MM.1S (cell line): ENCODE data around the gene DBNL.

Source experiments
- DNase-seq: peaks from one replicate; pipeline ENCODE4 v3.0.0-alpha.2; 2015
- H2AFZ ChIP-seq: fragments of 300-600 bp; sonication (generic); 2 replicates; pipeline ENCODE4 v1.6.0; 2016; ENCODE audit warnings: antibody characterized with exemption, low read length
- H3F3A ChIP-seq: fragments of 300-600 bp; sonication (generic); 2 replicates; pipeline ENCODE4 v1.6.1; 2016; ENCODE audit warnings: mild to moderate bottlenecking, antibody characterized with exemption, low read length, moderate library complexity, mixed read lengths; ENCODE audit not compliant: insufficient read depth
- H3K27ac ChIP-seq: fragments of 300-600 bp; sonication (generic); 2 replicates; pipeline ENCODE4 v1.5.1; 2016; ENCODE audit warnings: mild to moderate bottlenecking, low read length
- H3K27me3 ChIP-seq: fragments of 300-600 bp; sonication (generic); replicated peaks from 2 replicates; pipeline ENCODE4 v1.6.0; 2016; ENCODE audit warnings: low read length; ENCODE audit not compliant: insufficient read depth
- H3K36me3 ChIP-seq: fragments of 300-600 bp; sonication (generic); replicated peaks from 2 replicates; pipeline ENCODE4 v1.6.1; 2016; ENCODE audit warnings: mild to moderate bottlenecking, low read length, mixed read lengths; ENCODE audit not compliant: insufficient read depth
- H3K4me1 ChIP-seq: fragments of 300-600 bp; sonication (generic); 2 replicates; pipeline ENCODE4 v1.6.1; 2016; ENCODE audit warnings: low read length, mixed read lengths
- H3K4me2 ChIP-seq: fragments of 300-600 bp; sonication (generic); 2 replicates; pipeline ENCODE4 v1.6.0; 2016; ENCODE audit warnings: low read depth, low read length
- H3K4me3 ChIP-seq: fragments of 300-600 bp; sonication (generic); 2 replicates; pipeline ENCODE4 v1.5.1; 2016; ENCODE audit warnings: low read length, mixed read lengths
- H3K79me2 ChIP-seq: fragments of 300-600 bp; sonication (generic); 2 replicates; pipeline ENCODE4 v1.6.1; 2016; ENCODE audit warnings: mixed run types, low read length, mixed read lengths
- H3K9ac ChIP-seq: fragments of 300-600 bp; sonication (generic); 2 replicates; pipeline ENCODE4 v1.6.1; 2016; ENCODE audit warnings: low read length, mixed read lengths
- H3K9me2 ChIP-seq: fragments of 300-600 bp; sonication (generic); replicated peaks from 2 replicates; pipeline ENCODE4 v1.6.1; 2016; ENCODE audit warnings: mild to moderate bottlenecking, low read length, mixed read lengths; ENCODE audit not compliant: insufficient read depth
- H3K9me3 ChIP-seq: fragments of 300-600 bp; sonication (generic); replicated peaks from 2 replicates; pipeline ENCODE4 v1.6.1; 2016; ENCODE audit warnings: mild to moderate bottlenecking, low read length, mixed read lengths; ENCODE audit not compliant: insufficient read depth
- H4K20me1 ChIP-seq: fragments of 300-600 bp; sonication (generic); 2 replicates; pipeline ENCODE4 v1.6.1; 2016; ENCODE audit warnings: mild to moderate bottlenecking, low read length, moderate library complexity, mixed read lengths; ENCODE audit not compliant: insufficient read depth
- CTCF ChIP-seq: fragments of 300-600 bp; sonication (generic); IDR thresholded peaks from 2 replicates; pipeline ENCODE4 v1.5.1; 2016; ENCODE audit warnings: antibody characterized with exemption, low read length, mixed read lengths
- EZH2 ChIP-seq: fragments of 300-600 bp; sonication (generic); optimal IDR thresholded peaks from 2 replicates; pipeline ENCODE3; 2017; ENCODE audit warnings: low read depth, mild to moderate bottlenecking, antibody characterized with exemption, low read length, mixed read lengths
- EZH2phosphoT487 ChIP-seq: fragments of 300-600 bp; sonication (generic); IDR thresholded peaks from 2 replicates; pipeline ENCODE4 v1.6.1; 2018; ENCODE audit warnings: antibody characterized with exemption, low read length

Gene DBNL

GRCh38 chr7:44060091-44060947 is 15.8 kb downstream of the DBNL start:
- H3K27ac ChIP-seq = no peak overlapping the region
- DNase-seq = no peak
- H2AFZ ChIP-seq = no peak overlapping the region
- H3K27me3 ChIP-seq = no peaks in the 10 kb centered on the region
- no peaks in the 10 kb centered on the region; the same call in 1 of the 2 replicates for H3K36me3 ChIP-seq
- no peaks in the 10 kb centered on the region for H3F3A ChIP-seq
- no peak overlapping the region for H3K4me2 ChIP-seq
- no peak overlapping the region for H3K9ac ChIP-seq
- no peak for TF ChIP-seq EZH2phosphoT487
- no peak overlapping the region for H3K4me3 ChIP-seq
- H3K9me3 ChIP-seq = no peaks in the 10 kb centered on the region
- H3K9me2 ChIP-seq = no peaks in the 10 kb centered on the region
- H3K4me1 ChIP-seq = no peaks in the 10 kb centered on the region
- no peaks in the 10 kb centered on the region for H4K20me1 ChIP-seq
- peaks cover 18% of the 10 kb centered on the region for H3K79me2 ChIP-seq

- Histone ChIP-seq H3K27me3 (no peaks in the 10 kb centered on the region), H3K27ac (no peak overlapping the region), H3F3A (no peaks in the 10 kb centered on the region), H3K9me3 (no peaks in the 10 kb centered on the region), H3K4me2 (no peak overlapping the region), H3K4me3 (no peak overlapping the region), H3K79me2 (peaks cover 16% of the 10 kb centered on the region), H2AFZ (no peak overlapping the region), H3K4me1 (no peaks in the 10 kb centered on the region), H3K9me2 (no peaks in the 10 kb centered on the region), H3K36me3 (no peaks in the 10 kb centered on the region; the same call in 1 of the 2 replicates), H4K20me1 (no peaks in the 10 kb centered on the region), H3K9ac (no peak overlapping the region)
- TF ChIP-seq EZH2phosphoT487 (no peak), CTCF (no peak), EZH2 (no peak)
- no peak for DNase-seq
These were observed 16.6 kb downstream of the DBNL start for GRCh38 chr7:44060948-44061644.

GRCh38 chr7:44061645-44062179 is 17.2 kb downstream of the DBNL start:
- Histone ChIP-seq H3K9me3 (no peaks in the 10 kb centered on the region), H3K4me3 (no peak overlapping the region), H3K4me1 (no peaks in the 10 kb centered on the region), H3K27ac (no peak overlapping the region), H3K36me3 (no peaks in the 10 kb centered on the region; the same call in 1 of the 2 replicates), H3F3A (no peaks in the 10 kb centered on the region), H3K9ac (no peak overlapping the region), H3K4me2 (no peak overlapping the region), H4K20me1 (no peaks in the 10 kb centered on the region), H2AFZ (no peak overlapping the region), H3K27me3 (no peaks in the 10 kb centered on the region), H3K79me2 (peaks cover 10% of the 10 kb centered on the region), H3K9me2 (no peaks in the 10 kb centered on the region)
- TF ChIP-seq EZH2phosphoT487 (no peak), CTCF (no peak)
- DNase-seq = no peak
